Activated T-helper 17 cell treated with anti-CD3 and anti-CD28 coated beads, Interleukin-2, amount 50 U/mL, for 72 hours (primary cell): ENCODE measurements around the gene SYT17. TPM values are rescaled to one million over a fixed set of nuclear protein-coding genes. Genes with fewer than 3 reads are reported as not detected.

Experiments
- ATAC-seq: fragments of 150-1000 bp; cut with Tn5 transposase; replicated peaks from 2 replicates; pipeline ENCODE4 v1.10.0; 2021; ENCODE audit warnings: mild to moderate bottlenecking, moderate library complexity
- H3K27ac Mint-ChIP-seq: one replicate; pipeline ENCODE4 v1.8.0; 2022; ENCODE audit warnings: mixed read lengths
- H3K27me3 Mint-ChIP-seq: one replicate; pipeline ENCODE4 v1.8.0; 2022; ENCODE audit warnings: mixed read lengths
- H3K36me3 Mint-ChIP-seq: one replicate; pipeline ENCODE4 v1.8.0; 2022; ENCODE audit warnings: low read depth, mild to moderate bottlenecking, mixed read lengths
- H3K4me1 Mint-ChIP-seq: one replicate; pipeline ENCODE4 v1.8.0; 2022; ENCODE audit warnings: mixed read lengths
- H3K4me3 Mint-ChIP-seq: one replicate; pipeline ENCODE4 v1.8.0; 2022; ENCODE audit warnings: mild to moderate bottlenecking, mixed read lengths
- H3K9me3 Mint-ChIP-seq: one replicate; pipeline ENCODE4 v1.8.0; 2022; ENCODE audit warnings: mixed read lengths
- total RNA-seq, 2 donors: library from RNA; stranded (reverse); gene quantifications; one replicate each; pipeline ENCODE4 v1.2.3, GENCODE V29; 2022

The SYT17 gene
- total RNA-seq, 2 donors from 2014 or later: not detected

- H3K4me3 Mint-ChIP-seq: no peak overlapping the region
- H3K4me1 Mint-ChIP-seq: no peaks in the 10 kb centered on the region
- H3K27ac Mint-ChIP-seq: no peak overlapping the region
- no peak for ATAC-seq
- H3K9me3 Mint-ChIP-seq: no peaks in the 10 kb centered on the region
- peaks cover 3% of the 10 kb centered on the region for H3K27me3 Mint-ChIP-seq
- H3K36me3 Mint-ChIP-seq: no peaks in the 10 kb centered on the region
Observed at GRCh38 chr16:19315889-19316433, 147.9 kb downstream of the SYT17 start.

GRCh38 chr16:19316846-19317245 is 148.8 kb downstream of the SYT17 start:
- no peak for ATAC-seq
- H3K4me3 Mint-ChIP-seq: no peak overlapping the region
- no peaks in the 10 kb centered on the region for H3K36me3 Mint-ChIP-seq
- no peaks in the 10 kb centered on the region for H3K4me1 Mint-ChIP-seq
- H3K27ac Mint-ChIP-seq: no peak overlapping the region
- H3K9me3 Mint-ChIP-seq: peaks cover 4% of the 10 kb centered on the region
- H3K27me3 Mint-ChIP-seq: peaks cover 7% of the 10 kb centered on the region

Other genes with a start within 250 kb of the SYT17 start
- gene SMG1, start 241.8 kb upstream of the SYT17 start, total RNA-seq: 100 to 1,000 TPM; 166 to 216 TPM
- gene TMC7, start 184.3 kb upstream of the SYT17 start, total RNA-seq: not detected
- gene COQ7, start 100.6 kb upstream of the SYT17 start, total RNA-seq: 10 to 100 TPM; 11.6 to 18.2 TPM
- gene ITPRIPL2, start 54.3 kb upstream of the SYT17 start, total RNA-seq: 1 to 10 TPM; 5.8 to 6.9 TPM
- not detected for gene CLEC19A, start 117.5 kb downstream of the SYT17 start, total RNA-seq
- under 1 TPM; 0.09 to 0.32 TPM for gene TMC5, start 249.6 kb downstream of the SYT17 start, total RNA-seq